ENCODE data around the gene OR8D2.

OR8D2 gene

DNA sequence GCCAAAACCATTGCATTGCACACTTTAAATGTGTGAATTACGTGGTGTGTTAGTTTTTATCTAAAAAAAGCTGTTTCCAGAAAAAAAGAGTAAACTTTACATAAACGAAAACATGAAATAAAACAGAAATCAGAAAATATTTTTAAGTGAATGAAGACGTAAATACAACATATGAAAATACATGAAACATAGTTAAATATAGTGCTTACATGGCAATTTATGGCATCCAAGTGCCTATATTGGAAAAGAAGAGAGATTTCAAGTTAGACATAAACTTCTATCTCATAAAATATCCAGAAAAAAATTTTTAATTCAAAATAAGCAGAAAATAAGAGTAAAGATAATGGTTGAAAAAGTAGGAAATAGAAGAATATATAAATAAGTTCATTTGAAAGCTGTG lies 11.9 kb upstream of the OR8D2 start:
- Mint-ChIP-seq H3K4me1 (no peaks in the 10 kb centered on the region), H3K27ac (no peak overlapping the region), H3K36me3 (ENCODE audit: low read depth) (no peaks in the 10 kb centered on the region), H3K4me3 (no peak overlapping the region), H3K9me3 (peaks cover 14% of the 10 kb centered on the region), H3K27me3 (ENCODE audit: low read depth, poor library complexity) (peaks cover 7% of the 10 kb centered on the region)
- no peak for DNase-seq
- TF ChIP-seq, protein P1, sequence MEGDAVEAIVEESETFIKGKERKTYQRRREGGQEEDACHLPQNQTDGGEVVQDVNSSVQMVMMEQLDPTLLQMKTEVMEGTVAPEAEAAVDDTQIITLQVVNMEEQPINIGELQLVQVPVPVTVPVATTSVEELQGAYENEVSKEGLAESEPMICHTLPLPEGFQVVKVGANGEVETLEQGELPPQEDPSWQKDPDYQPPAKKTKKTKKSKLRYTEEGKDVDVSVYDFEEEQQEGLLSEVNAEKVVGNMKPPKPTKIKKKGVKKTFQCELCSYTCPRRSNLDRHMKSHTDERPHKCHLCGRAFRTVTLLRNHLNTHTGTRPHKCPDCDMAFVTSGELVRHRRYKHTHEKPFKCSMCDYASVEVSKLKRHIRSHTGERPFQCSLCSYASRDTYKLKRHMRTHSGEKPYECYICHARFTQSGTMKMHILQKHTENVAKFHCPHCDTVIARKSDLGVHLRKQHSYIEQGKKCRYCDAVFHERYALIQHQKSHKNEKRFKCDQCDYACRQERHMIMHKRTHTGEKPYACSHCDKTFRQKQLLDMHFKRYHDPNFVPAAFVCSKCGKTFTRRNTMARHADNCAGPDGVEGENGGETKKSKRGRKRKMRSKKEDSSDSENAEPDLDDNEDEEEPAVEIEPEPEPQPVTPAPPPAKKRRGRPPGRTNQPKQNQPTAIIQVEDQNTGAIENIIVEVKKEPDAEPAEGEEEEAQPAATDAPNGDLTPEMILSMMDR (IDR thresholded peaks at IDR 0.05), result no peak

- H3K4me3 Mint-ChIP-seq, result no peak overlapping the region
- no peaks in the 10 kb centered on the region for H3K36me3 Mint-ChIP-seq (ENCODE audit: low read depth)
- TF ChIP-seq, protein P1 (IDR thresholded peaks at IDR 0.05), result no peak
- peaks cover 7% of the 10 kb centered on the region for H3K27me3 Mint-ChIP-seq (ENCODE audit: low read depth, poor library complexity)
- DNase-seq, result no peak
- H3K4me1 Mint-ChIP-seq, result no peaks in the 10 kb centered on the region
- no peak overlapping the region for H3K27ac Mint-ChIP-seq
- peaks cover 14% of the 10 kb centered on the region for H3K9me3 Mint-ChIP-seq
Measured at GRCh38 chr11:124329787-124330478, 9.9 kb upstream of the OR8D2 start.

DNA sequence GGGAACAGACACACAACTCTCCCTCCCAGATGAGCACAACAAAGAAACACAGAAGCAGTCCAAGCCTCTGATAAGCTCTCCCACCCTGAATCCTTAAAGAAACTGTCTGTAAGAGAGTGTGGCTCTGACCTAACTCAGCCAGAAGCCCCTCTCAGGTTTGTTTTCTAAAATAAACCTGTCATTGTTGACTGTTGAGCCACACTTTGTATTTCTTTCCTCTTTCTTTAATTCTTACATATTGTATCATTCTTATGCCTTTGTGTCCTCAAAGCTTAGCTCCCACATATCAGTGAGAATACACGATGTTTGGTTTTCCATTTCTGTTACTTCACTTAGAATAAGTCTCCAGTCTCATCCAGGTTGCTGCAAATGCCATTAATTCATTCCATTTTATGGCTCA lies 7.8 kb upstream of the OR8D2 start:
- Mint-ChIP-seq H3K9me3 (peaks cover 14% of the 10 kb centered on the region), H3K27me3 (ENCODE audit: low read depth, poor library complexity) (peaks cover under 1% of the 10 kb centered on the region), H3K27ac (no peak overlapping the region), H3K4me1 (no peaks in the 10 kb centered on the region), H3K36me3 (ENCODE audit: low read depth) (no peaks in the 10 kb centered on the region), H3K4me3 (no peak overlapping the region)
- TF ChIP-seq, protein P1 (IDR thresholded peaks at IDR 0.05), result no peak
- DNase-seq, result no peak

GRCh38 chr11:124322356-124322755 lies 2.4 kb upstream of the OR8D2 start:
- DNase-seq, result no peak
- Mint-ChIP-seq H3K36me3 (ENCODE audit: low read depth) (no peaks in the 10 kb centered on the region), H3K27ac (no peak overlapping the region), H3K4me1 (no peaks in the 10 kb centered on the region), H3K4me3 (no peak overlapping the region), H3K9me3 (peaks cover under 1% of the 10 kb centered on the region), H3K27me3 (ENCODE audit: low read depth, poor library complexity) (peaks cover 26% of the 10 kb centered on the region)
- TF ChIP-seq, protein P1 (IDR thresholded peaks at IDR 0.05), result no peak

DNA sequence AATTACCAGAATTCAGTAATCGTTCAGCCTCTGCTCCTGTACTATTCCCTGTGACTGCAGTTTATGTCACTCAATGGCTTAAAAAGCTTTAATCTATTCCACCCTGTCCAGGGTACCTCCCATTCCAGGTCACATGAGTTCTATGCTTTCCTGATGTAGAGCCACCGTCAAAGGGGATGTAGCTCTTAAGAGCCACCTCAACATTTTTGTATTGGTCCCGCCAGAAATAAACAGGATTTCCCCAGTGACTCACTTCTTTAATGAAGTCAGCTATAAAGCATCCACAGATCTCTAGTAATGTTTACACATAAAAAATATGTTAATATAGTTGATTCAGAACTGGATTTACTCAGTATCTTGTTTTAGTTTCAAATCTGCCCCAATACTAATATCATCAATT lies 4.9 kb downstream of the OR8D2 start:
- no peaks in the 10 kb centered on the region for H3K9me3 Mint-ChIP-seq
- TF ChIP-seq, protein P1 (IDR thresholded peaks at IDR 0.05), result no peak
- H3K4me1 Mint-ChIP-seq, result no peaks in the 10 kb centered on the region
- no peak overlapping the region for H3K27ac Mint-ChIP-seq
- peaks cover 30% of the 10 kb centered on the region for H3K27me3 Mint-ChIP-seq (ENCODE audit: low read depth, poor library complexity)
- no peak overlapping the region for H3K4me3 Mint-ChIP-seq
- no peaks in the 10 kb centered on the region for H3K36me3 Mint-ChIP-seq (ENCODE audit: low read depth)
- DNase-seq, result no peak

- no peak for DNase-seq
- Mint-ChIP-seq H3K4me1 (no peaks in the 10 kb centered on the region), H3K4me3 (no peak within 1 kb of the TSS), H3K27me3 (ENCODE audit: low read depth, poor library complexity) (peaks cover 28% of the 10 kb centered on the region), H3K9me3 (no peaks in the 10 kb centered on the region), H3K27ac (no peak within 1 kb of the TSS), H3K36me3 (ENCODE audit: low read depth) (no peaks in the 10 kb centered on the region)
- TF ChIP-seq, protein P1 (IDR thresholded peaks at IDR 0.05), result no peak
Measured at GRCh38 chr11:124313849-124314248, 6.1 kb downstream of the OR8D2 start, which contains the start of gene OR8D1. TSS of gene OR8D1 (minus strand) at chr11:124313949. CDS start at chr11:124310766, 3,183 bp downstream.
